ENCODE data around the gene SENP5. TPM values are rescaled to one million over a fixed set of nuclear protein-coding genes. Genes with fewer than 3 reads are reported as not detected.

SENP5 gene
- total RNA-seq, 3 donors from 2014 or later (not counting 1 experiment from before 2014, with no cell fraction given) = 77.0 to 98.7 (median 78.0) TPM

DNA sequence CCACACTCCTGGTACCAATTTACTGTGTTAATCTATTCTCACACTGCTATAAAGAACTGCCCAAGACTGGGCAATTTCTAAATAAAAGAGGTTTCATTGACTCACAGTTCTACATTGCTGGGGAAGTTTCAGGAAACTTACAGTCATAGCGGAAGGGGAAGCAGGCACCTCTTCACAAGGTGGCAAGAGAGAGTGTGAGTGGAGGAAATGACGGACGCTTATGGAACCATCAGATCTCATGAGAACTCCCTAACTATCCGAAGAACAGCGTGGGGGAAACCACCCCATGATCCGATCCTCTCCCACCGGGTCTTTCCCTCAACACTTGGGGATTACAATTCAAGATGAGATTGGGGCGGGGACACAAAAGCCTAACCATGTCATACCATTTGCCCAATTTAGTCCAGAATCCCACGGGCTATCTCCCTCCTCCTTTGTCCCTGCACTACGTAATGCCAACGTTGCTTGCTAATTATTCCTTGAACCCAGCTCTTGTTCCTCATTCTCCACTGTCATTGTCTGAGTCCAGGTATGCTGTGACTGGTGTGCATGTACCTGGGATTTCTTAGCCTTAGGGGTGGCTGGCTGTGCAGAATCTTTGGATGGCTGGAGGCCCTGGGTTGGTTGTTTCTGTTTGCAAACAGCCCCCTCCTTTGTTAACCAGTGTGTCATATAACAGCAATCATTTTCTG is 97.5 kb downstream of the SENP5 start:
- H3K36me3 Mint-ChIP-seq = no peaks in the 10 kb centered on the region
- H3K27ac Mint-ChIP-seq = no peak overlapping the region
- ATAC-seq (no peak), DNase-seq (peak in 1 of 2 donors; percentile 8)
- H3K4me1 Mint-ChIP-seq = peaks cover 5 to 19% of the 10 kb centered on the region in 2 donors
- no peak overlapping the region for H3K4me3 Mint-ChIP-seq
- no peaks in the 10 kb centered on the region for H3K27me3 Mint-ChIP-seq (ENCODE audit: low read depth in 2 of 2)
- Histone ChIP-seq H3K27me3 (ENCODE audit: control insufficient read depth, insufficient read depth, low read length) (no peaks in the 10 kb centered on the region), H3K4me3 (ENCODE audit: low read length) (no peak overlapping the region), H3K27ac (ENCODE audit: low read length) (no peak overlapping the region), H3K36me3 (ENCODE audit: control insufficient read depth, insufficient read depth, low read length) (no peaks in the 10 kb centered on the region), H3K4me1 (ENCODE audit: control insufficient read depth, insufficient read depth, low read length) (peaks cover 12% of the 10 kb centered on the region), H3K9me3 (ENCODE audit: control insufficient read depth, insufficient read depth, low read length) (no peaks in the 10 kb centered on the region)
- TF ChIP-seq, protein P1, sequence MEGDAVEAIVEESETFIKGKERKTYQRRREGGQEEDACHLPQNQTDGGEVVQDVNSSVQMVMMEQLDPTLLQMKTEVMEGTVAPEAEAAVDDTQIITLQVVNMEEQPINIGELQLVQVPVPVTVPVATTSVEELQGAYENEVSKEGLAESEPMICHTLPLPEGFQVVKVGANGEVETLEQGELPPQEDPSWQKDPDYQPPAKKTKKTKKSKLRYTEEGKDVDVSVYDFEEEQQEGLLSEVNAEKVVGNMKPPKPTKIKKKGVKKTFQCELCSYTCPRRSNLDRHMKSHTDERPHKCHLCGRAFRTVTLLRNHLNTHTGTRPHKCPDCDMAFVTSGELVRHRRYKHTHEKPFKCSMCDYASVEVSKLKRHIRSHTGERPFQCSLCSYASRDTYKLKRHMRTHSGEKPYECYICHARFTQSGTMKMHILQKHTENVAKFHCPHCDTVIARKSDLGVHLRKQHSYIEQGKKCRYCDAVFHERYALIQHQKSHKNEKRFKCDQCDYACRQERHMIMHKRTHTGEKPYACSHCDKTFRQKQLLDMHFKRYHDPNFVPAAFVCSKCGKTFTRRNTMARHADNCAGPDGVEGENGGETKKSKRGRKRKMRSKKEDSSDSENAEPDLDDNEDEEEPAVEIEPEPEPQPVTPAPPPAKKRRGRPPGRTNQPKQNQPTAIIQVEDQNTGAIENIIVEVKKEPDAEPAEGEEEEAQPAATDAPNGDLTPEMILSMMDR (IDR thresholded peaks at IDR 0.05) = no peak
- intact Hi-C loops (cut with micrococcal nuclease) = loop anchor here (5.0 kb wide), 1 partner anchor 428 kb away; no protein-coding TSS in a partner anchor
- WGBS (ENCODE audit: insufficient coverage) = 93% methylated on average over 11 of the region's 11 CpGs
- no peaks in the 10 kb centered on the region for H3K9me3 Mint-ChIP-seq

DNA sequence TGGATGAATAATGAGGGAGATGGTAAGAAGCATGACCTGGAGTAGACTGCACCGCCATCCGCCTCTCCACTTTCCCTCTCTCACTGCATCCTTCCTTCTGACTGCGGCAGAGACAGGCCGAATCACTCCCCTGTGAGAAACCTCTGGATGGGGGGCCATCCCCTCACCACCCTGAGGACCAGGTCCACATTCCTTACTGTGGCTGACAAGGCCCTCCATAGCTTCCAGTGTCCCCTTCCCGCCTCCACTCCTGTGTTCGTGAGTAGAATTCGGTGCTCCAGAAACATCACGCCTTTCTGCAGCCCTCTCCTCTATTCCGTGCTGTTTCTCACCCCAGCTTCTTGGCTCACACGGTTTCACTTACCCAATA is 98.1 kb downstream of the SENP5 start:
- Mint-ChIP-seq H3K36me3 (no peaks in the 10 kb centered on the region), H3K9me3 (no peaks in the 10 kb centered on the region), H3K4me3 (no peak overlapping the region), H3K27ac (no peak overlapping the region), H3K4me1 (peaks cover 5 to 24% of the 10 kb centered on the region in 2 donors), H3K27me3 (ENCODE audit: low read depth in 2 of 2) (no peaks in the 10 kb centered on the region)
- intact Hi-C loops (cut with micrococcal nuclease) = loop anchor here (5.0 kb wide), 1 partner anchor 428 kb away; no protein-coding TSS in a partner anchor
- WGBS (ENCODE audit: insufficient coverage) = 95% methylated on average over 10 of the region's 10 CpGs
- TF ChIP-seq, protein P1 (IDR thresholded peaks at IDR 0.05) = no peak
- Histone ChIP-seq H3K36me3 (ENCODE audit: control insufficient read depth, insufficient read depth, low read length) (no peaks in the 10 kb centered on the region), H3K27ac (ENCODE audit: low read length) (no peak overlapping the region), H3K4me3 (ENCODE audit: low read length) (no peak overlapping the region), H3K4me1 (ENCODE audit: control insufficient read depth, insufficient read depth, low read length) (peaks cover 14% of the 10 kb centered on the region), H3K9me3 (ENCODE audit: control insufficient read depth, insufficient read depth, low read length) (no peaks in the 10 kb centered on the region), H3K27me3 (ENCODE audit: control insufficient read depth, insufficient read depth, low read length) (no peaks in the 10 kb centered on the region)
- ATAC-seq = no peak
- peak in 1 of 2 donors; percentile 9 for DNase-seq

DNA sequence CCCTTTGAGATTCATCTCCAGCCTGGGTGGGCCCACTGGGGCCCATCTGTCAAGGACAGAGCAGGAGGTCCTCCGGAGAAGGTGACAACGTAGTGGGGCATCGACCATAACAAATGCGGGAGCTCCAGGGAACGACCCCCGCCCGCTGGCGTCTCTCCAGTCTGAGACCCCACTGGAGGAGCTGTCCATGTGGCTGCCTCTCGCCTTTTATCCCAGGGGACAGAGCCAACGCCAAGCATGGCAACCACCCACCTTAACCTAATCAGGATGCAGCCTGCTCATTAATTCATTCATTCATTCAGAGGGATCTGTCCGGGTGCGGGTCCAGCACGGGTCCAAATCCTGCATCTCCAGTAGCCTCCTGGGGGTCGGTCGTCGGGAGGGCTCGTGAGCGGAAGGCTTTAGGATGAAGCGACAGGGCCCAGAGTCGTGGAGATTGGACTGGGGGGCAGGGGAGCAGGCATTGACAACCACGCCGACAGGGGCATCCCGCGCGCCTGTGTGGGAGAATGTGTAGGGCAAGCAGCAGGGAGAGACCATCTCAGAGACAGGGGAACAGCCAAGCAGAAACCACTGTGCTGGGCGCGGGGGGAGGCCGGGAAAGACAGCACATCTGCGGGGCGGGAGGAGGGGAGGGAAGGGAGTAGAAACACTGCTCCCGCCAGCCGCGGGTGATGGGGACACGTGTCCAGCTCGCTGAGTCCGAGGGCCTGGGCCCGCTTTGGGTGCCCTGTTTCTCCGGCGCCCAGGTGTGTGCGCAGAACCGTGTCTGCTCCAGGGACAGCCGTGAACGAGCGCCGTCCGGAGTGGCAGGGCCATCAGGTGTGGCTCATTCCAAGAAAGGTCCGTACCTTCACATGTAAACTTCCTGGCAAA is 99.0 kb downstream of the SENP5 start:
- no peak for ATAC-seq
- Mint-ChIP-seq H3K4me3 (peak overlapping the region; percentile 73), H3K4me1 (peaks cover 5 to 25% of the 10 kb centered on the region in 2 donors), H3K27ac (no peak overlapping the region), H3K9me3 (no peaks in the 10 kb centered on the region), H3K27me3 (ENCODE audit: low read depth in 2 of 2) (no peaks in the 10 kb centered on the region), H3K36me3 (no peaks in the 10 kb centered on the region)
- Histone ChIP-seq H3K27me3 (ENCODE audit: control insufficient read depth, insufficient read depth, low read length) (no peaks in the 10 kb centered on the region), H3K4me1 (ENCODE audit: control insufficient read depth, insufficient read depth, low read length) (peaks cover 14% of the 10 kb centered on the region), H3K27ac (ENCODE audit: low read length) (no peak overlapping the region), H3K4me3 (ENCODE audit: low read length) (no peak overlapping the region), H3K9me3 (ENCODE audit: control insufficient read depth, insufficient read depth, low read length) (no peaks in the 10 kb centered on the region), H3K36me3 (ENCODE audit: control insufficient read depth, insufficient read depth, low read length) (no peaks in the 10 kb centered on the region)
- 90% methylated on average over 47 of the region's 47 CpGs for WGBS (ENCODE audit: insufficient coverage)
- intact Hi-C loops (cut with micrococcal nuclease) = loop anchor here (5.0 kb wide), 1 partner anchor 429 kb away; no protein-coding TSS in a partner anchor
- TF ChIP-seq, protein P1 (IDR thresholded peaks at IDR 0.05) = no peak
- DNase-seq = peak in 1 of 2 donors; percentile 9

All from natural killer cell (primary cell).